GM18909 (cell line): ENCODE measurements around the gene CCDC83.
"Not testable (repeated sequence)": the region's sequence is repeated elsewhere in the genome, so short reads cannot be mapped to it uniquely, and the experiment has no call there.

Experiments used
- ATAC-seq: cut with Tn5 transposase; IDR thresholded peaks from one replicate; pipeline ENCODE4 v1.9.1; 2021; ENCODE audit warnings: mild to moderate bottlenecking; ENCODE audit not compliant: unreplicated experiment, poor library complexity

CCDC83 gene

DNA sequence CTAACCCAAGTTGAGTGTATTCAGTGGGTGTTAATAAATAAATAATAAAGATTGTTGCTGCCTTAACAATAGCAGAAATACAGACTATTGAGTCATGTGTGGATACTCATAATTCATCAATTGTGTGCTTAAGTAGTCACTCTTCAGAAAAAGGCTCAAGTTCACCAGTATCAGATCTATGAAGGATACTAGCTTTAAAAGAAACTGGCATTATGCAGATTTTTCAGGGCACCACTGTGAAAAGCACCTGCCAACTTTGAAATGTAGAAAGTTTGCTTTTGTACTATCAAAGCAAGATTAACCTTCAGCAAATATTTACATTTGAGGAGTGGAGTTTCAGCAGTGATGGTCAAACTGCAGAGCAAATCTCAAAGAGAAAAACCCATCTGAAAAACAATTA is 24.1 kb upstream of the CCDC83 start:
- no peak for ATAC-seq

DNA sequence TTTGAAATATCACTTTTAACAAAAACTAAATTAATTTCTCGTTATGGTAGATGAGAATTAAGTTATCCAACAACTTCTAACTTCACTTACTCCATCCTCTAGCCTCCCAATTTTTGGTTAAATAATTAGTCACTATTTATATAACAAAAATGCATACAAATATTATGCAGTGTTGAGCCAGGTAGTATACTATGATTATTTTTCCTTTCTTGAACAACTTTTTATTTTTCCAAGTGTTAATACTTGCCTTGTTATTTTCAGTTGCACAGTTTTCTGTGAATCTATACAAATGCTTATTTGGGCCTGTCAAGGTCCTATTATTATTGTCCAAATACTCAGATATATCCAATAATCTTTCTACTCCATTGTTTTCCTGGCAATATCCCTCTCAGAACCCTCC is 19.9 kb upstream of the CCDC83 start:
- ATAC-seq: no peak

DNA sequence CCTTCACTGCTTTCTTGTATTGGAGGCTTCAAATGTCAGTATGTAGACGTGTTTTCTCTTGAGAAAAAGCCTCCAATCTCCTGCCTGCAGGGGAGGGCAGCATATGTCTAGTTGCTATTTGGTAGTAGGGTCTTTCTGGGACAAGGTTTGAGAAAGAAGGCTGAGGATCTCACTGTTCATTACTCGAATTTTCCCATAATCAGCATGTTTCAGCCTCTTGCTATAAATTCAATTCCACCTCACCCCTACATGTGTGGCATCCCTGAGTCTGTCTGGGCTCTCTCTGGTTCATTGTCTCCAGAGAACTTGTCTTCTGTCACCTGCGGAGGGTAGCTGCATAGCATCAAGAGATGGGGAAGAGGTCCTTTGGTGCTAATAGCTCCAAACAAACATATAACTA is 19.5 kb upstream of the CCDC83 start:
- ATAC-seq: no peak

DNA sequence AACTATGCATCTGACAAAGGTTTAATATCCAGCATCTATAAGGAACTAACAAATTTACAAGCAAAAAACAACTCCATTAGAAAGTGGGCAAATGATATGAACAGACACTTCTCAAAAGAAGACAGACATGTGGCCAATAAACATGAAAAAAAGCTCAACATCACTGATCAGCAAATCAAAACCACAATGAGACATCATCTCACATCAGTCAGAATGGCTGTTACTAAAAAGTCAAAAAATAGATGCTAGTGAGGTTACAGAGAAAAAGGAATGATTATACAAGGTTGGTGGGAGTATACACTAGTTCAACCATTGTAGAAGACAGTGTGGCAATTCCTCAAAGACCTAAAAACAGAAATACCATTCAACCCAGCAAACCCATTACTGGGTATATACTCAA is 14.3 kb upstream of the CCDC83 start:
- ATAC-seq: not testable (repeated sequence)

DNA sequence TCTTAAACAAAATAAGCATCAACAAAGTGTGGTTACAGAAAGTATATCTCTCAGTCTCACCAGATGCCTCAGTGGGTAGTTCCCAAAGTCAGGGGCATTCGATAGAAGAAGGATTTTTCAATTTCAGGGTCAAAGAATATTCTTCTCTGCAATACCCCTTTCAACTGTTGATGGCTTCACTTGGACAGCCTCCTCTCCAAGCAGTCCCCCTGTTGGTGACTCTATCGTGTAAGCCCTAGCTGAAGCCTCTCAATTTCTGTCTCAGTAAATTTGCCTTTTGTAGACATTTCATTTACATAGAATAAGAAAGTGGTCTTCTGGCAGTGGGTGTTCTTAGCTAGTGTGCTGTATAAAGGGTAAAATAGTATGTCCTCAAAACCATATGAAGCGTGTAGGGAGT is 11.3 kb upstream of the CCDC83 start:
- no peak for ATAC-seq

DNA sequence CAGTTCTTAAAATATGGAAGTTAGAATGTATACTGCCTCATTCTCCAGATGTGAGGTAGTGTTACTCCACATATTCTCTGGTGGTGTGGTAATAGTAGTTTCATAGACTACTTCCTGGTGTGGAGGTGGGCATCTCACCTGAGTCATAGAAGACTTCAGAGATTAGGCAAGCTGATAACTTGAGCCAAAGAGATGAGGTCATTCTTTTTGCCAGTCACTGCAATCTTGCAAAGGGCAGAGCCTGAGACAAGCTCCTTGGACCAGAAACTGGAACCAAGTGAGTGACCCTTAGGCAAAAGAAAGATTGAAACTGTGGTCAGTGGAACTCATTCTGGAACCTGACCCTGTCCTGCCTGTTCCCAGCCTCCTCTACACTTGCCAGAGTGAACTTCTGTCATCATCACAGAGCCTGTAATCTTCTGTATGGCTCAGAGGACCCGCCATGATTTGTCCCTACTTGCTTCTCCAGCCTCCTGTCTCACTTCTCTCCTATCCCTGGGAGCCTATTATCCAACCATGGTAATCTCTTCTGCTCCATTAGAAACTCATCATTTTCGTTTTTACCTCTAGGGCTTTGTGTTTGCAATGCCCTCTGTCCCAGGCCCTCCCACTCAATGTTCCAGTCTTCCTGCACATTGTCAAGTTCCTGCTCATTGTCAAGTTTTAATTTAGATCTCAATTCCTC is 10.6 kb upstream of the CCDC83 start:
- ATAC-seq: no peak

DNA sequence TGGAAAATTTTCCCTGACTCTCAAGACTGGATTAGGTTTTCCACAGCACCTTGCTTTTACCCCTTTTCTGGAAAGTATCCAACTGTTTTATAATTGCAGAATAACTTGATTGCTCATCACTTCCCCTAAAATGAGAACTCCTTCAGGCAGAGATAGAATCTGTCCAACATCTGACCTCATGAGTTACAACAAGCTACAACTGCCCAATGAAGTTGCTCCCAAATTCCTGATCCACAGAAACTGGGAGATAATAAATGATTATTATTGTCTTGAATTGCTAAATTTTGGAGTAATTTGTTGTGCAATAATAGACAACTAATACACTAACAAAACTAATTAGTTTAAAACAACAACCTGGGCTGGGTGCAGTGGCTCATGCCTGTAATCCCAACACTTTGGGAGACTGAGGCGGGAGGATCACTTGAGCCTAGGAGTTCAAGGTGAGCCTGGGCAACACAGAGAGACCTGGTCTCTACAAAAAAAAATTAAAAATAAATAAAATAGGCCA is 10.0 kb upstream of the CCDC83 start:
- no peak for ATAC-seq

DNA sequence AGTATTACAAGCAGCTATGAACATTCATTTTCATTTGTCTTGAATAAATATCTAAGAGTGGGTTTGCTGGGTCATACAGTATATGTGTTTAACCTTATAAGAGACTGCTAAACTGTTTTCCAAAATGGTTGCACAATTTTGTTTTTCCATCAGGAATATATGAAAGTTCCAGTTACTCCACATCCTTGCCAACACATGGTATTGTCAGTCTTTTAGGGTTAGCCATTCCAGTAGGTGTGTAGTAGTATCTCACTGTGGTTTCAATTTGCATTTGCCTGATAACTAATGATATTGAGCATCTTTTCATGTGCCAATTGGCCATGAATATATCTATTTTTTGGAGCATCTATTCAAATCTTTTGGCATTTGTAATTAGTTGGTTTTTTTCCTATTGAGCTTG is 7.7 kb upstream of the CCDC83 start:
- no peak for ATAC-seq

DNA sequence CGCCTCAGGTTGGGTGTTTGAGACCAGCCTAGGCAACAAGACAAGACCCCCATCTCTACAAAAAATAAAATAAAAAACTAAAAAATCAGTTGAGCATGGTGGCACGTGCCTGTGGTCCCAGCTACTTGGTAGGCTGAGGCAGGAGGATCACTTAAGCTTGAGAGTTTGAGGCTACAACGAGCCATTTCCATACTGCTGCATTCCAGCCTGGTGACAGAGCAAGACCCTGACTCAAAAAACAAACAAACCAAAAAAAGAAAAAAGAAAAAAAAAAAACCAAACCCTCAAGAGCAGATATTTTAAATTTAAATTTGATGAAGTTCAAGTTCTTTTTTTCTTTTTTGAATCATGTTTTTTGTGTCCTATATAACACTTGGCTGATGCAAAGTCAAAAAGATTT is 7.2 kb upstream of the CCDC83 start:
- ATAC-seq: no peak

DNA sequence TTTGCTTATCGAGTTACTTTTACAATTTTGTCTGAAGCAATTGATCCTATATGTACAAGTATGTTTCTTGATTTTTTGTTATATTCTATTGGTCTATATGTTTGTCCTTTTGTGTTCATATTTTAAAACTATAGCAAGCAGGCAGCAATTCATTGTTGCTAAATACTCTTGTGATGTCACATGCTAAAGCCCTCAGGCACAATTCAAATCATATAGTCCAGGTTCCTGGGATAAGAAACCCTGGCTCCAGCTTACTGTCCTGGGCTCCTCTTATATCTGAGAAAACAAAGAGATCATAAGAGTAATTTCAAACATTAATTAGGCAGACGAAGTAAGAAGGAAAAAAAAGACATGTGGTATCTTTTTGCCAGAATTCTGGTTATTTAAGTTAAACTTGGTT is 6.6 kb upstream of the CCDC83 start:
- no peak for ATAC-seq

DNA sequence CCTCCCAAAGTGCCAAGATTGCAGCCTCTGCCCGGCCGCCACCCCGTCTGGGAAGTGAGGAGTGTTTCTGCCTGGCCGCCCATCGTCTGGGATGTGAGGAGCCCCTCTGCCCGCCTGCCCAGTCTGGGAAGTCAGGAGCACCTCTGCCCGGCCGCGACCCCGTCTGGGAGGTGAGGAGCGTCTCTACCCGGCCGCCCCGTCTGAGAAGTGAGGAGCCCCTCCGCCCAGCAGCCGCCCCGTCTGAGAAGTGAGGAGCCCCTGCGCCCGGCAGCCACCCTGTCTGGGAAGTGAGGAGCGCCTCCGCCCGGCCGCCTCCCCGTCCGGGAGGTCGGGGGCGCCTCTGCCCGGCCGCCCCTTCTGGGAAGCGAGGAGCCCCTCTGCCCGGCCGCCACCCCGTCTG is 2.4 kb upstream of the CCDC83 start:
- ATAC-seq: not testable (repeated sequence)

DNA sequence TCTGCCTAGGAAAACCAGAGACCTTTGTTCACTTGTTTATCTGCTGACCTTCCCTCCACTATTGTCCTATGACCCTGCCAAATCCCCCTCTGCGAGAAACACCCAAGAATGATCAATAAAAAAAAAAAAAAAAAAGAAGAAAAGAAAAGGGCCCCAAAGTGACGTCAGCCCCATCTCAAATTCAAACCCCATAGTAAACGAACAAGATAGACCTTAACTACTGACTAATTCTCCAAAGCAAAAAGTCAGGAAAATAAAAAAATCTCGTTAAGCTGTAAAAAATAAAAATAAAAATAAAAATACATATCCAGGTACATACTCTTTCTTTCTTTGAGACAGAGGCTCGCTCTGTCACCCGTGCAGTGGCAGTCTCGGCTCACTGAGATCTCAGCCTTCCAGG is 1.6 kb upstream of the CCDC83 start:
- ATAC-seq: not testable (repeated sequence)

DNA sequence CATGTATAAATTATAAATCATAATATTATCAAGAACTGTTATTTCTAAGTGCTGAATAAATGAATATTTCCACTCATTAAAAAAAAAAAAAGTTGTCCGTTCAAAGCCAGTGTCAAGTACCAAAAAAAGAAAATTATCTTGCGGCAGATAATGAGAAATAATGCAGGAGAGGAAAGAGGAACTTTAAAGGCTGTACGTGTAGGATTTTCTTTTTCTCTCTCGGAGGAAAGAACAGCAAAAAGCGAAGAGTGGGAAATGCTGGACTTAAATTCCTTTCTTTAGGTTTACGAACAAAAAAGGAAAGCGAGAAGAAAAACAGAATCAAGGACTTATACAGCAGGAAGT is 999 bp upstream of the CCDC83 start:
- ATAC-seq: no peak

DNA sequence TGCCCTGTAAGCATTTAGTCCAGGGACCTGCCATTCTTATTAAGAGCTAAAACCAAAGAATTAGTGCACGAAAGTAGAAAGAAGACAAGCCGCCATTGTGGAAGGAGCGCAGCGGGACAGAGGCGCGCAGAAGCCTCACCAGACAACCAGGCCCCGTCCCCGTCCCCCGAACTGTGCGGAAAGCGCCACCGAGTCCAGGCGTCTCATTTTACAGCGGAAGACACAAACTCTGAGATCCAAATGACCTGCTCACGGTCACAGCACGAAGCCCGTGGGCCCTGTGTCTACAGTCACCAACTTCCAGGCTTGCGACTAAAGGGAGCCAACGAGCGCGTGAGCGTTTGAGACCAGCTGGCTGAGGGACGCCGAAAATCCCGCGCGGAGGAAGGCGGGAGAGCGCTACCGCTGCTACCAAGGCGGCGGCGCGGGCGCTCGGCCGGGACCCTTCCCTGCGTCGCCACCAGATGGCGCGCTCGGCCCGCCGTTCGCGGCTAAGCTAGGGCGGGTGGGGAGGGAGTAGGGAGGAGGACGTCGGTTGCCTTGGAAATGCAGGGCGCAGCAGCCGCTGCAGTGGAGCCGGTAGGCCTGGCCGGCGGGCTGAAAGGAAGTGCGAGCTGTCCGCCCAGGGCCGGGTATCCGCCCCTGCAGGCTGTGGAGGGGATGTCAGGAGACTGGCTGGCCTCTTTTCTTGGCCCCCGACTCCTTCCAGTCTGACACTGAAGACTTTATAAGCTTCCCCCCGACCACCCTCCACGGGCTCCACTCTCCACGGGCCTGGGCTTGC is 434 bp upstream of the CCDC83 start:
- peak; percentile 100 for ATAC-seq

DNA sequence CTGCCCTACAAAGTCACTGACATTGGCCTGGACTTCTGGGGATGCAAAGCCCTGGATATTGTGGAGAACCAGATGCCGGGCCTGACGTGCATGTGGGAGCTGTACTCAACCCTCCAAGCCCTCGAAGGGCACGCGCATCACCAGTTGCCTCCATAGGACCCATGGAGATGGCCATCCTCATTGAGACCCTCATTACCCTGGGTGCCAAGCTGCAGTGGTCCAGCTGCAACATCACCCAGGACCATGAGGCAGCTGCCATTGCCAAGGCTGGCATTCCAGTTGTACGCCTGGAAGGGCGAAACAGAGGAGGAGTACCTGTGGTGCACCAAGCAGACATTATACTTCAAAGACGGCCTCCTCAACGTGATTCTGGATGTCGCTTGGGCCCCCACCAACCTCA is 1.9 kb downstream of the CCDC83 start:
- ATAC-seq: no peak

DNA sequence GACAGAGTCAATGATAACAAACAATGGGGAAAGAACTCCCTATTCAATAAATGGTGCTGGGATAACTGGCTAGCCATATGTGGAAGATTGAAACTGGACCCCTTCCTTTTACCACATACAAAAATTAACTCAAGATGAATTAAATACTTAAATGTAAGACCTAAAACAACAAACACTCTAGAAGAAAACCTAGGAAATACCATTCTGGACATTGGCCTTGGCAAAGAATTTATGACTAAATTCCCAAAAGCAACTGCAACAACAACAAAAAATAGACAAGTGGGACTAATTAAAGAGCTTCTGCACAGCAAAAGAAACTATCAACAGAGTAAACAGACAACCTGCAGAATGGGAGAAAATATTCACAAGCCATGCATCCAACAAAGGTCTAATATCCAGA is 4.4 kb downstream of the CCDC83 start:
- ATAC-seq: not testable (repeated sequence)

DNA sequence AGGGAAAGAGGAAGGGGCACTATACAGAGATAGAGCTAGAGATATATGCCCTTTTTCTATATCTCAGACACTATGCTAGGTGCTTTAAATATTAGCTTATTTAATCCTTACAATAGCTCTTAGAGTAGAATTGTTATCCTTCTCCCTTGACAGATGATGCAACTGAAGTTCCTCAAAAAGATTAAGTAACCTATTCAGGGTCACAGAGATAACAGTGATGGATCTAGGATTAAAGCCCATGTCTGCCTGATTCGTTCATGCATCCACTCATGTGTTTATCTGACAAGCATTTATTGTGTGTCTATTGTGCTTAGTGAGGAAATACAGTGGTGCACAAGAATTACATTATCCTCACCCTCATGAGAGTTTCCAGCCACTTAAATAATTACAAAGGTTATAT is 8.7 kb downstream of the CCDC83 start:
- ATAC-seq: no peak

DNA sequence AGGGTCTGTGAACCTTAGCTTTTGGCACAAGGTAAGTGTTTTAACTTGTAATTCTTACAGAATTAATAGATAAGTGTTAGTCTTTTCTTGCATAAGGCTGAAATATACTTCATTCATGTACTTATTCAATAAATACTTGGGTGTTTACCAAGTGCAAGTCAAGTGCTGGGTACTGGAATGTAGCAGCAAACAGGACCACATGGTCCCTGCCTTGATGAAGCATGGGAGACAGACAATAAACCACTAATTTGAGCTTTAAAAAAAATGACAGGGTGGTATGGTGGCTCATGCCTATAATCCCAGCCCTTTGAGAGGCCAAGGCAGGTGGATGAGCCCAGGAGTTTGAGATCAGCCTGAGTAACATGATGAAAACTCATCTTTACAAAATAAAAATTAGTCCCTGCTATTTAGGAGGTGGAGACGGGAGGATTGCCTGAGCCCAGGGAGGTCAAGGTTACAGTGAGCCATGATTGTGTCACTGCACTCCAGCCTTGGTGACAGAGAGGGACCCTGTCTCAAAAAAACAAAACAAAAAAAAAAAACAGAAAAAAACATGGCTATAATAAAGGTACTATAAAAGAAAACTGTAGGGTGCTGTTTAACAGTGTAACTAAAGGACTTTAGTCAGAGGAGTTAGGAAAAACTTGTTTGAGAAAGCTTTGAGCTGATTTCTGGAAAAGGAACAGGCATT is 11.1 kb downstream of the CCDC83 start:
- no peak for ATAC-seq

DNA sequence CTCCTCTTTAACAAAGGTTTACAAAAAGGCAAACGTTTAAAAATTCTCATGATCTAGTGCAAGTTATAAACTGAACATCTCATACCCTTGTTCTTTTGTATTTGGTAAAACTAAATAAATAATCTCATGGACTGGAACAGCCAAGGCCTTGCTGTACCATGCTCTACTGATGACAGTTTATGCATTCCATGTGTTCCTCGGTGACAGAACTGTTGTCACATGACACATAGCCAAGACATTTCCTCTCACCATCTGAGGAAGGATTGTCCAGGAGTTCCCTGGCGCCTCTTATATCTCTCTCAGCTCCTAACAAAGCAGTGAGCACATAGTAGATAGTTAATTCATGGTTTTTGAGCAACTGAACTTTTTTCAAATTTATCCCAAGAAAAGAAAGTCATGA is 12.6 kb downstream of the CCDC83 start:
- ATAC-seq: no peak

DNA sequence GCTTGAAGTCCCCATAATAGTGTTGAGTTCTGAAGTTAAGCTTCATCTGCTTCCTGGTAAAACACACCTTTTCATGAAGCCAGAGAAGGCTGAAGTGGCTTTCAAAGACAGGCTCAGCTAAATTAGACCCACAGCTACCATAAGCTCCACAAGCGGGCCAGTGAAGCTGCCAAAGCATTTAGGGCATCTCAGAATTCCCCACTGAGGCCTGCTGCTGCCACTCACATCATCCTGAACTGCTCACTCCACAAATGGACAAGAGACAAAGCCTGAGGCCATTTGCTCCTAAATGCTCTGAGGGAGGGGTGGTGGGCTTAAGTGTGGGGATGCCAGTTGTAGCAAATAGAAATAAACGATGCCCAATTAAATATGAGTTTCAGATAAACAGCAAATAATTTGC is 14.6 kb downstream of the CCDC83 start:
- ATAC-seq: no peak

DNA sequence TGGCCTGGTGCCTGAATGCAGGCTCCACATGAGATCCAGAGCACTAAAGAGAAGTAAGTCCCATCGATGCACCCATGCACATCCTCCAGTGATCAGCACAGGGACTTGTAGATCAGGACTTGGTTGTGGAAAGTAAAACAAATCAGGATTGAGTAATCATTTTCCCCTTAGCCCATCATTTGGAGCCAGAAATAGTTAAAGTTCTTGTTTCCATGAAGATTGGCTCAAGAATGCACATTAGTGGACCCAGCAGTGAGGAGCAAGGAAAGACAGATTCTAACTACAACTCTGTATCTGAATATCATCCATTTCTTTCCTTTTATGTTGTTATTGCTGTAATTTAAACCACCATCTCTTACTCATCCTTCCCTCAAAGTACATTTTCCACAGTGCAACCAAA is 19.1 kb downstream of the CCDC83 start:
- ATAC-seq: no peak
